DMS153 treated with DMSO at 0.1 percent for 48 hours (cell line): ENCODE data around the gene BFSP2.
"Not testable (repeated sequence)": the region's sequence is repeated elsewhere in the genome, so short reads cannot be mapped to it uniquely, and the experiment has no call there.

Source experiments
- DNase-seq: peaks from one replicate; lab custom pipeline; 2025; ENCODE audit not compliant: unreplicated experiment; lab: John Stamatoyannopoulos, UW

The BFSP2 gene

GRCh38 chr3:133512416-133513089, 112.7 kb downstream of the BFSP2 start:
- no peak for DNase-seq

DNA sequence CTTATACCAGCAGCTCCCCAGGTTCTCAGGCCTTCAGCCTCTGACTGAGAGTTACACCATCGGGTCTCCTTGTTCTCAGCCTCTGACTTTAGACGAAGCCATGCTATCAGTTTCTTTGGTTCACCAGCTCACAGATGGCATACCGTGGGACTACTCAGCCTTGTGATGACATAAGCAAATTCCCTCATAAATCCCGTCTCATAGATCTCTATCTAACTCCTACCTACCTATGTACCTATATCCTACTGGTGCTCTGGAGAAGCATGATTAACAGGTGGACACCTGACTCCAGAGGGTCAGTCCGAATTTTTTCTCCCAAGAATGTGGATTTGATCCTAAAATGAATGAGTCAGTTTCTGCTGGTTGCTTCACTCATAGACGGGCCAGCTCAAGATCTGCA, 114.6 kb downstream of the BFSP2 start:
- no peak for DNase-seq

DNA sequence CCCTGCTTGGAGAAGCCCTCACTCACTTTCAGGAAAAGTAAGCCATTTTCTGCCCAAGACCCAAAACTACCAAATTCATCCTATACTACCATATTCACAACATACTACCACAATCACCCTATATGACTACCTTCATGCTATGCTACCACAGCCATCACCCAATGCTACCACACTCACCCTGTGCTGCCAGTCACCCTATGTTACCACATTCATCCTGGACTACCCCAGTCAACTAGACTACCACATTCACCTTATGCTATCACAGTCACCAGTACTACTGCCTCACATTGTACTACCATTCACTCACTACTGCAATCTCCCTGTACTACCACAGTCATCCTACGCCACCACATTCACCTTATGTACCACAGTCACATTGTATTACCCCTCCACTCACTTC, 115.3 kb downstream of the BFSP2 start:
- no peak for DNase-seq

DNA sequence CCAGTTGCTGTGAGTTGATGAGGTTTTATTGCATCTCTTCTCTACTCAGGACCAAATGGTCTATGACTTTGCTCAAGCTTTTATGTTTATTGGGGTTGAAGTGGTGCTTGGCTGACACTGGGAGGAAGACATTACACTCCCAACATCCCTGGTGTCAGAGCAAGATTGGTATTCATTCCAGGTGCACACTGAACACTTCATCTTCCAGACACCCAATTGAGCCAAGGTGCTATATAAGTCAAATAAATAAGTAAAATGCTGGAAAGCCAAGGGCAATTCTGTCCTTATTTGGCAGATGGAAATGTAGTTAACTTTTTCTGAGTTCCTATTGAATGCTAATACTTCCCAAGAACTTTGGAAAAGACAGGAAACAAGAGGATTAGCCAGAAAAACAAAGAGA, 120.4 kb downstream of the BFSP2 start:
- DNase-seq = no peak

- not testable (repeated sequence) for DNase-seq
These were observed 121.1 kb downstream of the BFSP2 start for GRCh38 chr3:133520938-133521337.

DNA sequence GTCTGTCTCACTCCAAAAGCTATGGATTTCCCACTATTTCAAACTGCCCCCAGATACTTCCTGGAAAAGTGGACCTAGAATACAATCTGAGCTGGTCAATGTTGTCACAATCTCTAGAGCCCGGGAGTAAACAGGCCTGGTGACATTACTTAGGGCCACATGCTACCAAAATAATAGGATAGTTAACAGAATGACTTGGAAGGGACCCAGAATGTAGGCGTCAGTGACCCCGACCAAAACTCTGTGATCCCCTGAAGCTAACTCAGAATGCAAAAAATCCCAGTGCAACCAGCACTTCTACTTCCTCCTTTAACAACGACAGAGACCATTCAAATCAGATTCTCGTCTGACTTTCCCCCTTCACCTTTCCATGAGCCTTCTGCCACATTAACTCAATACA, 122.1 kb downstream of the BFSP2 start:
- no peak for DNase-seq

DNA sequence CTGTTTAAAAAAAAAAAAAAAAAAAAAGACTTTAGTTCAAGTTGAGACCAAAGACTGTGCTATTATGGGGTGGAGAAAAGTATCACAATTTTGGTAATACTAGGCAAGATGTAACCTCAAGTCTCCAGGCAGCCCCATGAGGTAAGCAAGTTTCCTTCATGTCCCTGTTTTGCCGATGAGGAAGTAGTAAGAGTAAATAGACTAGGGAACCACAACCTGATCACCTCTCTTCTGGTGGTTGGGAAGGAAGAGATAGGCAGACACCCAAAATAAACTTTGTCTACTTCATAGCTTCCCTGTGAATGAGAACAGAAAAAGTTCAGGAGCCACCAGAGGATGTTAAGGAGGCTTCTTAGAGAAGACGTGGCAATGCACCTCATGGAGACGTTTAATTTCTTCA, 123.9 kb downstream of the BFSP2 start:
- not testable (repeated sequence) for DNase-seq
